Loucy (cell line): ENCODE data around the gene SLC29A1.

ENCODE experiments used
- H2AFZ ChIP-seq: fragments of 200-600 bp; sonication (generic); 2 replicates; pipeline ENCODE4 v1.6.0; 2016; ENCODE audit warnings: antibody characterized with exemption, mild to moderate bottlenecking, low read length, moderate library complexity
- H3F3A ChIP-seq: fragments of 200-600 bp; 2 replicates; pipeline ENCODE4 v1.6.0; 2016; ENCODE audit warnings: antibody characterized with exemption, low read depth, mild to moderate bottlenecking
- H3K27me3 ChIP-seq: fragments of 200-600 bp; sonication (generic); 2 replicates; pipeline ENCODE4 v1.6.1; 2014; ENCODE audit warnings: low read length, mild to moderate bottlenecking; ENCODE audit not compliant: insufficient read depth, poor library complexity, severe bottlenecking
- H3K36me3 ChIP-seq: fragments of 200-600 bp; sonication (generic); 2 replicates; pipeline ENCODE4 v1.6.1; 2016; ENCODE audit warnings: low read length; ENCODE audit not compliant: insufficient read depth
- H3K4me1 ChIP-seq: fragments of 200-600 bp; sonication (generic); 2 replicates; pipeline ENCODE4 v1.5.1; 2014; ENCODE audit warnings: low read length, mild to moderate bottlenecking; ENCODE audit not compliant: insufficient read depth, poor library complexity, severe bottlenecking
- H3K4me2 ChIP-seq: fragments of 200-600 bp; sonication (generic); 2 replicates; pipeline ENCODE4 v1.6.0; 2014; ENCODE audit warnings: antibody characterized with exemption, low read length, low read depth, mild to moderate bottlenecking; ENCODE audit not compliant: poor library complexity, severe bottlenecking
- H3K4me3 ChIP-seq: fragments of 200-600 bp; sonication (generic); 2 replicates; pipeline ENCODE4 v1.5.1; 2014; ENCODE audit warnings: low read length, mild to moderate bottlenecking, mixed read lengths; ENCODE audit not compliant: poor library complexity, severe bottlenecking
- H3K79me2 ChIP-seq: fragments of 200-600 bp; sonication (generic); 2 replicates; pipeline ENCODE4 v1.6.1; 2014; ENCODE audit warnings: low read length; ENCODE audit not compliant: insufficient read depth
- H3K9ac ChIP-seq: fragments of 200-600 bp; sonication (generic); 2 replicates; pipeline ENCODE4 v1.6.0; 2014; ENCODE audit warnings: mild to moderate bottlenecking, low read depth, low read length, moderate library complexity; ENCODE audit not compliant: poor library complexity, severe bottlenecking
- H3K9me2 ChIP-seq: fragments of 200-600 bp; sonication (generic); replicated peaks from 2 replicates; pipeline ENCODE4 v1.6.1; 2016; ENCODE audit warnings: low read depth, low read length, mixed read lengths
- H3K9me3 ChIP-seq: fragments of 200-600 bp; sonication (generic); 2 replicates; pipeline ENCODE4 v1.6.1; 2014; ENCODE audit warnings: mild to moderate bottlenecking, antibody characterized with exemption, low read length, low read depth; ENCODE audit not compliant: insufficient read depth
- H4K20me1 ChIP-seq: fragments of 200-600 bp; sonication (generic); 2 replicates; pipeline ENCODE4 v1.6.0; 2014; ENCODE audit warnings: antibody characterized with exemption, low read length, mild to moderate bottlenecking; ENCODE audit not compliant: insufficient read depth, poor library complexity, severe bottlenecking
- EZH2phosphoT487 ChIP-seq: fragments of 200-600 bp; IDR thresholded peaks from 2 replicates; pipeline ENCODE4 v1.6.1; 2018; ENCODE audit warnings: antibody characterized with exemption, mild to moderate bottlenecking, moderate library complexity, borderline replicate concordance
- TF ChIP-seq, protein P1 (sequence below): fragments of 200-600 bp; sonication (generic); conservative IDR thresholded peaks from 2 replicates; pipeline ENCODE4 v1.5.1; 2014; ENCODE audit warnings: mild to moderate bottlenecking, antibody characterized with exemption, low read length

SLC29A1 gene

DNA sequence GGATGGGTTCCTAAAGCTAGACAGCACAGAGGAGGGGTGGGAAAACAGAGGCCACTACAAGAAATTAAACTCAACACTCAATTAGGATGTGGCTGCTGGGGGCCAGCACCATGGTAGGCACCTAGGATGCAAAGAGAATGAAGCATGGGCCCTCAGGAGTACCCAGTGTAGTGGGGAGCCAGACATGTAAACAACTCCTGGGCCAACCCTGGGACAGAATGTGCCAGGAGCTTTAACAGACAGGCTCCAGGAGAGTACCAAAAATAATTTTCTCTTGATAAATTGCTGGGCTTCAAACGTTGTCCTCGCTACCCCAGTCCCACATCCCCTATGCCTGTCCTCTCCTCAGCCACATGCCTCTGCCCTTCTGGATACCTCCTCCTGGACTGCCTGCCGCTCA, 48.5 kb downstream of the SLC29A1 start:
- Histone ChIP-seq H3K9me3 (no peaks in the 10 kb centered on the region), H3F3A (no peaks in the 10 kb centered on the region), H2AFZ (no peak overlapping the region), H3K79me2 (no peaks in the 10 kb centered on the region), H3K9me2 (no peaks in the 10 kb centered on the region), H3K9ac (no peak overlapping the region), H3K4me1 (peaks cover 12% of the 10 kb centered on the region), H4K20me1 (no peaks in the 10 kb centered on the region), H3K4me3 (no peak overlapping the region), H3K27me3 (no peaks in the 10 kb centered on the region), H3K4me2 (no peak overlapping the region), H3K36me3 (no peaks in the 10 kb centered on the region)
- TF ChIP-seq, protein P1, sequence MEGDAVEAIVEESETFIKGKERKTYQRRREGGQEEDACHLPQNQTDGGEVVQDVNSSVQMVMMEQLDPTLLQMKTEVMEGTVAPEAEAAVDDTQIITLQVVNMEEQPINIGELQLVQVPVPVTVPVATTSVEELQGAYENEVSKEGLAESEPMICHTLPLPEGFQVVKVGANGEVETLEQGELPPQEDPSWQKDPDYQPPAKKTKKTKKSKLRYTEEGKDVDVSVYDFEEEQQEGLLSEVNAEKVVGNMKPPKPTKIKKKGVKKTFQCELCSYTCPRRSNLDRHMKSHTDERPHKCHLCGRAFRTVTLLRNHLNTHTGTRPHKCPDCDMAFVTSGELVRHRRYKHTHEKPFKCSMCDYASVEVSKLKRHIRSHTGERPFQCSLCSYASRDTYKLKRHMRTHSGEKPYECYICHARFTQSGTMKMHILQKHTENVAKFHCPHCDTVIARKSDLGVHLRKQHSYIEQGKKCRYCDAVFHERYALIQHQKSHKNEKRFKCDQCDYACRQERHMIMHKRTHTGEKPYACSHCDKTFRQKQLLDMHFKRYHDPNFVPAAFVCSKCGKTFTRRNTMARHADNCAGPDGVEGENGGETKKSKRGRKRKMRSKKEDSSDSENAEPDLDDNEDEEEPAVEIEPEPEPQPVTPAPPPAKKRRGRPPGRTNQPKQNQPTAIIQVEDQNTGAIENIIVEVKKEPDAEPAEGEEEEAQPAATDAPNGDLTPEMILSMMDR = no peak
- no peak for TF ChIP-seq EZH2phosphoT487

DNA sequence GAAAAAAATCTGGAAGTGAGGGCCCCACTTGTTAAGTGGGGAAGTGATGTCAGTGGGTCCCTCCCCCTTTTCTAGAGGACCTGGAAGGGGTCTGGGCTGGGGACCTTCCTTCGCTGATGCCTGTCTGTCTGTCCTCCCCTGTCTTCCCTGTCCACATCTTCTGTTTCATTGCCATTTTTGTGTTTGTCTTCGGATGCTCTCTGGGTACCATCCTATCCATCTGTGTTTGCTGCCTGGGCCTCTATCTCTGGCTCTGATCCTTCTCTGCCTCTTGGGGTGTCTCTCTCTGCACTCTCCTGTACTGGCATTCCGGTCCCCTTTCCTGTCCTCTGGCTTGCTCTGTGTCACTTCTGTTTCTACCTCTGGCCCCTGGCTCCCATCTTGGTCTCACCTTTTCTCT, 49.1 kb downstream of the SLC29A1 start:
- Histone ChIP-seq H3K79me2 (no peaks in the 10 kb centered on the region), H3K9me3 (no peaks in the 10 kb centered on the region), H3K4me2 (no peak overlapping the region), H4K20me1 (no peaks in the 10 kb centered on the region), H3F3A (no peaks in the 10 kb centered on the region), H3K27me3 (no peaks in the 10 kb centered on the region), H2AFZ (no peak overlapping the region), H3K9ac (no peak overlapping the region), H3K36me3 (no peaks in the 10 kb centered on the region), H3K4me1 (peaks cover 12% of the 10 kb centered on the region), H3K9me2 (no peaks in the 10 kb centered on the region), H3K4me3 (no peak overlapping the region)
- TF ChIP-seq, protein P1 = no peak
- no peak for TF ChIP-seq EZH2phosphoT487

DNA sequence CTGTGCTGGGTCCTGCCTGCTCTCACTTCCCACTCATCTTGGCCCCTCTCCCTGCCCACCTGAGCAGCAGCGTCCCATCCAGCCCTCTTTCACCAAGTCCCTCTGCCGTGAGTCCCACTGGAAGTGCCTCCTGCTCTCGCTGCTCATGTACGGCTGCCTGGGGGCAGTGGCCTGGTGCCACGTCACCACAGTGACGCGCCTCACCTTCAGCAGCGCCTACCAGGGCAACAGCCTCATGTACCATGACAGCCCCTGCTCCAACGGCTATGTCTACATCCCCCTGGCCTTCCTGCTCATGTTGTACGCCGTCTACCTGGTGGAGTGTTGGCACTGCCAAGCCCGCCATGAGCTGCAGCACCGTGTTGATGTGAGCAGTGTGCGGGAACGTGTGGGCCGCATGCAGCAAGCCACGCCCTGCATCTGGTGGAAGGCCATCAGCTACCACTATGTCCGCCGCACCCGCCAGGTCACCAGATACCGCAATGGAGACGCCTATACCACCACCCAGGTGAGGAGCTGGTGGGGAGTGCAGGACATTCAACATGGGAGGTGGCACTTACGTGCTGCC, 49.7 kb downstream of the SLC29A1 start:
- no peak overlapping the region for H3K4me3 ChIP-seq
- H4K20me1 ChIP-seq = no peaks in the 10 kb centered on the region
- no peaks in the 10 kb centered on the region for H3F3A ChIP-seq
- no peaks in the 10 kb centered on the region for H3K27me3 ChIP-seq
- TF ChIP-seq EZH2phosphoT487 = no peak
- TF ChIP-seq, protein P1 = no peak
- no peak overlapping the region for H2AFZ ChIP-seq
- no peaks in the 10 kb centered on the region for H3K36me3 ChIP-seq
- no peak overlapping the region for H3K9ac ChIP-seq
- H3K9me3 ChIP-seq = no peaks in the 10 kb centered on the region
- no peak overlapping the region for H3K4me2 ChIP-seq
- no peaks in the 10 kb centered on the region for H3K79me2 ChIP-seq
- peaks cover 12% of the 10 kb centered on the region for H3K4me1 ChIP-seq
- H3K9me2 ChIP-seq = no peaks in the 10 kb centered on the region
